Occipital lobe (tissue), 2 donors: Measurements from ENCODE around the gene KNSTRN. TPM values are rescaled to one million over a fixed set of nuclear protein-coding genes. Genes with fewer than 3 reads are reported as not detected.

Experiments
- DNase-seq: peaks from one replicate; lab custom pipeline; 2025; lab: John Stamatoyannopoulos, UW
- total RNA-seq: library from RNA; depleted of rRNA; stranded (reverse); fragments of >200 nt; gene quantifications from one replicate; pipeline ENCODE4 v1.2.3, GENCODE V29; 2014

Gene KNSTRN
- total RNA-seq, 1 donor from 2014 or later = 17.8 TPM

DNA sequence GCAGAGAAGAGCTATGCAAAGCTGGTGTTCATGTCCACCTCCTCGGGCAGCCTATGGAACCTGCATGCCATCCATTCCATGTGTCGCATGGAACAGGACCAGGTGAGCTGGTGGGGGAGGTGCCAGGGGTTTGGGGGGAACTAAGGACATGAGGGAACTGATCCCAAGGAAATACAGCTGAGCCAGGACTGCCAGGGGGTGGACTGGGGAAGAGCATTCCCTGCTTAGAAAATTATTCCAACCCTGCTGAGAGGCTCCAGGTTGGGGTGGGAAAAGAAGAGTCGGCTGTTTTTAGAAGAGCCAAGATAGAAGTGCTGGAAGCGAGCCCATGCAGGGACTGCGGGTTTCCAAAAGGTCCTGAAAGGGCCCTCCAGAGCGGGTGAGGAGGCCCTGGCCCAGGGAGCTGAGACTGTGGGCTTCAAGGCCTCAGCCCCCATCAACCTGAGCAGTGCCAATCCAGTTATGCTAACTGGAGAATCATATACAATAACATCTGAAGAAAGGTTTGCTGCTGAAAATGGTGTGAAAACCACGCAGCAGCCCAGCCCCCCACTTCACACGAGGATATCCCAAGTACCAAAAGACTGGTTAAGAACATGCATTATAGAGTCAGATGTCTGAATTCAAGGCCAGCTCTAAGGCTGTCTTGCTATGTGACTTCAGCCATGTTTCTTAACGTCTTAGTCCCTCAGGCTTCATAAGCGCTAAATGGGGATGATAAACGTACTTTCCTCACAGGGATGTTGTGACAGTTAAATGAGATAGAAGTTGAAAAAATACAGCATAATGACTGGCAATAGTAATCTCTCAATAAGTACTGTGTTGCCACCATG, 16.7 kb upstream of the KNSTRN start:
- no peak for DNase-seq

DNA sequence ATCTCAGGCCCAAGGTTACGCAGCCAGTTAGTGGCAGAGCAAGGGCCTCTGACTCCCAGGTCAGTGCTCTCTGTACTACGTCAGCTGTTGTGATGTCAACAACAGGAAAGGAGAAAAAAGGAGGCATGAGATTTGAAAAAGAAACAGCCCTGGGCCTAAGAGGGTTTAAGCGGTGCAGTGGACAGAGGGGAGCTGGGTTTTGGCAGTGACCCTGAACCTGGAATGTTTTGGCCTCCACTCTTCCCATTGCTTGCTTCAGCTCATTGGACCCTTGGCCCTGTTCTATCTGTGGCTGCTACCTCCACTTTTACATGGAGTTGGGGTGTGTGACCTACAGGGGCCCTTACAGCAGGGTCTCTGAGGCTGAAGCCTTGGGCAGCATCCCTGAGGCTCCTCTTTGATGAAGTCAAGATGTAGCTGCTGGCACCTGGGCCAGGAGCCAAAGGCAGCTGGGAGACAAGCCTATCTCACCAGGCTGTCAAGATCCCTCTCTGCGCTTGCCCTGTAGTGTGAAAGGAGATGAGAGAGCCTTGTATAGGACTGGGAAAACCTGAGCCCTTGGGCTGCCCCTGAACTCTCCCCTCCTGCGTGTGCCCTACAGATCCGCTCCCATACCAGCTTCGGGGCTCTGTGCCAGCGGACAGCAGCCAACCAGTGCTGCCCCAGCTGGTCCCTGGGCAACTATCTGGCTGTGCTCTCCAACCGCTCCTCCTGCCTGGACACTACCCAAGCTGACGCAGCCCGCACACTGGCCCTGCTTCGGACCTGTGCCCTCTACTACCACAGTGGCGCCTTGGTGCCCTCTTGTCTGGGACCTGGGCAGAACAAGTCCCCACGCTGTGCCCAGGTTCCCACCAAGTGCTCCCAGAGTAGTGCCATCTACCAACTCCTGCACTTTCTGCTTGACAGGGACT, 15.8 kb upstream of the KNSTRN start:
- DNase-seq = peak; percentile 76

GRCh38 chr15:40367371-40367685, 15.2 kb upstream of the KNSTRN start:
- no peak for DNase-seq

- DNase-seq = peak; percentile 48
Observed at GRCh38 chr15:40367686-40368611, 14.6 kb upstream of the KNSTRN start.

DNA sequence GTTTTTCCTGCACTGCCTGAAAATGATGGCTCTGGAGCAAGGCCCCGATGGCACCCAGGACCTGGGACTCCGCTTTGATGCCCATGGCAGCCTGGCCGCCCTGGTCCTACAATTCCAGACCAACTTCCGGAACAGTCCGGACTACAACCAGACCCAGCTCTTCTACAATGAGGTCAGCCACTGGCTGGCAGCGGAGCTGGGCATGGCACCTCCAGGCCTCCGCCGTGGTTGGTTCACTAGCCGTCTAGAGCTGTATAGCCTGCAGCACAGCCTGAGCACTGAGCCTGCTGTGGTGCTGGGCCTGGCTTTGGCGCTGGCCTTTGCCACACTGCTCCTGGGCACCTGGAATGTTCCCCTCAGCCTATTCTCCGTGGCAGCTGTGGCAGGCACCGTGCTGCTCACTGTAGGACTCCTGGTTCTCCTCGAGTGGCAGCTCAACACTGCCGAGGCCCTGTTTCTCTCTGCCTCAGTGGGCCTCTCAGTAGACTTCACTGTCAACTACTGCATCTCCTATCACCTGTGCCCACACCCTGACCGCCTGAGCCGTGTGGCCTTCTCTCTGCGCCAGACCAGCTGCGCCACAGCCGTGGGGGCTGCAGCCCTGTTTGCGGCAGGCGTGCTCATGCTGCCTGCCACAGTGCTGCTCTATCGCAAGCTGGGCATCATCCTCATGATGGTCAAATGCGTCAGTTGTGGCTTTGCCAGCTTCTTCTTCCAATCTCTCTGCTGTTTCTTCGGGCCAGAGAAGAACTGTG, 13.6 kb upstream of the KNSTRN start:
- no peak for DNase-seq

GRCh38 chr15:40369474-40369869, 13.0 kb upstream of the KNSTRN start:
- no peak for DNase-seq

DNA sequence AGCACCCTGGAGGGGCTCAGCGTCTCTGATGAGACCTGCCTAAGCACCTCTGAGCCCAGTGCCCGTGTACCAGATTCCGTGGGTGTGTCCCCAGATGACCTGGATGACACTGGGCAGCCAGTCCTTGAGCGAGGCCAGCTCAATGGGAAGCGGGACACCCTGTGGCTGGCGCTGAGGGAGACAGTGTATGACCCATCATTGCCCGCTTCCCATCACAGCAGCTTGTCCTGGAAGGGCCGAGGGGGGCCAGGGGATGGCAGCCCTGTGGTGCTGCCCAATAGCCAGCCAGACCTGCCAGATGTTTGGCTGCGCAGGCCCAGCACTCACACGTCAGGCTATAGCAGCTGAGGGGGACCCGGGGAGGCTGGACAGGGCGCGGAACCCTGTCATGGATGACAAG, 12.6 kb upstream of the KNSTRN start:
- DNase-seq = no peak

GRCh38 chr15:40372981-40373380, 9.5 kb upstream of the KNSTRN start:
- no peak for DNase-seq

GRCh38 chr15:40377606-40378005, 4.9 kb upstream of the KNSTRN start:
- DNase-seq = no peak

- DNase-seq = no peak
Observed at GRCh38 chr15:40379374-40379773, 3.1 kb upstream of the KNSTRN start.

DNA sequence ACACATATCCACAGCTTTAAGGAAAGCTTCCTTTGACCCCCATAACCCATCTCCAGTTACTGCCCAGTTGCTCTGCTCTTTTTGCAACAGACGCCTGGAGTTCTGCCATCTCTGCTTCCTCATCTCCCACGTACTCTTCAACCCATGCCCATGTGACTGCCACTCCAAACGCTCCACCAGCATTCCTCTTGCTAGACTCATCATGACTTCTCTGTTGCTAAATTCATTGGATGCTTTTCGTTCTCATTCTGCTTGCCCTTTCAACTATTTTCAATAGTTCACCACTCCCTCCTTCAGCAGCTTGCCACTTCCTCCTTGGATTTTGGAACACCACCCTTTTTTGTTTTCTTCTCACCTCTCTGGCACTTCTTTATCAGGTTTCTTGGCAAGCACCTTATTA, 2.7 kb upstream of the KNSTRN start:
- DNase-seq = peak; percentile 24

DNA sequence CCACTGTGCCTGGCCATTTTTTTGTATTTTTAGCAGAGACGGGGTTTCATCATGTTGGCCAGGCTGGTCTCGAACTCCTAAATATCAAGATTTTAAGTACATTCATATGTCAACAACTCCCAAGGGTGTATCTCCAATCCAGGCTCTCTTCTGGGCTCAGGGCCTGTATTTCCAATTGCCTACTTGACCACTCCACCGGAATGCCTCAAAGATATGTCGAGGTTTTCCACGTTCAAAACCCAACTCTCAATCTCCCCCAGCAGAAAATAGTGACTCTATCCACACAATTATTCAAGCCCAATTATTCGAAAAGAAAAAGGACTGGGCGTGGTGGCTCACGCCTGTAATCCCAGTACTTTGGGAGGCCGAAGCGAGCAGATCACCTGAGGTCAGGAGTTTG, 1.9 kb upstream of the KNSTRN start:
- DNase-seq = no peak

- DNase-seq = no peak
Observed at GRCh38 chr15:40381818-40382529, 547 bp upstream of the KNSTRN start.

DNA sequence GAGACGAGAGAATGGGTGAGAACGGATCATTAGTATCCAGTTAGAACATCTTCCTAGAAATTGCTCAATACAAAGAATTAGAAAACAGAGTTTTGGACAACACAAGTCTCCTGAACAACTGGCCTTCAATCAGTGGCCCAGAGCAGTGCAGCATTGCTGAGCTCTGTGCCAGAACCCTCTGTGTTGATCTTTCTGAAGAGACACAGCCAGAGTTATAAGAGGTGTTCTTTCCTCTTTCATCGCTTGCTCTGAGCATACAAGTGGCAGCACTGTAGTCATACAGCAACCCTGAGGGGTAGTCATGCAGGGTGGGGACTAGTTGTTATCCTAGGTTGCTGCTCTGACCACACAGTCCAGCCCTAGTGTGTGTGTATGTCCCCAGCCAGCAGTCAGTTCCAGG, 4.0 kb downstream of the KNSTRN start:
- DNase-seq = no peak

DNA sequence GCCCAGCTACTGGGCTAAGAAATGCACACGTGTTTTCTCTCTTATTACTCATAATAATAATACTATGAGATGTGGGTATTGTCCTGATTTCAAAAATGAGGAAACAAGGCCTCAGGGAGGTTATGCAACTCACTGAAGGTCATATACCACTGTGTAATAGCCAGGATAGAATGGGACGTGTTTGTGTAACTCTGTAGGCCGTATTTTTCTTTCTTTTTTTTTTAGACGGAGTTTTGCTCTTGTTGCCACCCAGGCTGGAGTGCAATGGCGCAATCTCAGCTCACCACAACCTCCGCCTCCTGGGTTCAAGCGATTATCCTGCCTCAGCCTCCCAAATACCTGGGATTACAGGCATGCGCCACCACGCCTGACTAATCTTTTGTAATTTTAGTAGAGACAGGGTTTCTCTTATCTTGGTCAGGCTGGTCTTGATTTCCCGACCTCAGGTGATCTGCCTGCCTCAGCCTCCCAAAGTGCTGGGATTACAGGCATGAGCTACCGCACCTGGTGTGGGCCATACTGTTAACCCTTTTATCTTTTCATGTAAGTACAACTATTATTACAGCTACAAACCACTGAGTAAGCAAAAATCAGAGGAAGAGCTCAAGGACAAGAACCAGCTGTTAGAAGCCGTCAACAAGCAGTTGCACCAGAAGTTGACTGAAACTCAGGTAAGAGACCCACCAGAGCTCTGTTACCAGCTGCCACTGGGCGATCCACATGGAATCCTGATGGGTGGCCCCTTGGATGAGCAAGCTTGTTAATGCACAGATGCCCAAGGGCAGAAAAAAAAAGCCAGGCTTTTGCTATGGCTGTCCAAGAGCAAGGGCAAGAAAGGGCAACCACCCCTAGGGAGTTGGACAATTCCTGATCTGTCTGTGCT, 6.7 kb downstream of the KNSTRN start:
- DNase-seq = no peak

DNA sequence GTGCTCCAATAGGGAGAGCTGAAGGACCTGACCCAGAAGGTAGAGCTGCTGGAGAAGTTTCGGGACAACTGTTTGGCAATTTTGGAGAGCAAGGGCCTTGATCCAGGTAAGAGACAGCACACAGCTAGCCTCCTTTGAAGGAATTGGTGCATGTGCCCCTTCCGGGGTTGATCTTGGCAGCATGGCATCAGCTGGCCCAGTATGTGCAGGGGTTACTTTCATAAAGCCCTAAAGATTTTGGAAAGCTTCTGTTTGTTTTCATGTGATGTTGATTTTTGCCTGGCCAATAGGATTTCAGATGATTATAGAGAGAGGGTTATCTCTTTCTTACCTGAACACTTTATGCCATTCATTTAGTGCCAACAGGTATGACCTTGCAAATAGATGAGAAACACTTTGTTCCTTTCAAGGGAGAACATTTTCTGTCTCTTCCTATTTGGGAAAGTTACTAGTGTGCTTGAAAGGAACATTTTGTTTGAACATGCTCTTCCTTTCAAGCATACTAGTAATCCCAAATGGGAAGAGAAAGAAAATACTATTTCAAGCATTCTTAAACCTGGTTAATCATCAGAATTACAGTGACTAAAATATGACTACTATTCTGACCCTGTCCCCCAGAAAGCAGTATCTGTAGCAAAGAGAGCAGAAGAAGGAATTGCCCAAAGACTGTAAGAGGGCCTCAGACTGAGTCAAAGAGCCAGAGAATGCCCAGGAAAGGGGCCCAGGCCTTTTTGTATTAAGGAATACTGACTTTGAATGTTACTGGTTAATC, 7.5 kb downstream of the KNSTRN start:
- no peak for DNase-seq

DNA sequence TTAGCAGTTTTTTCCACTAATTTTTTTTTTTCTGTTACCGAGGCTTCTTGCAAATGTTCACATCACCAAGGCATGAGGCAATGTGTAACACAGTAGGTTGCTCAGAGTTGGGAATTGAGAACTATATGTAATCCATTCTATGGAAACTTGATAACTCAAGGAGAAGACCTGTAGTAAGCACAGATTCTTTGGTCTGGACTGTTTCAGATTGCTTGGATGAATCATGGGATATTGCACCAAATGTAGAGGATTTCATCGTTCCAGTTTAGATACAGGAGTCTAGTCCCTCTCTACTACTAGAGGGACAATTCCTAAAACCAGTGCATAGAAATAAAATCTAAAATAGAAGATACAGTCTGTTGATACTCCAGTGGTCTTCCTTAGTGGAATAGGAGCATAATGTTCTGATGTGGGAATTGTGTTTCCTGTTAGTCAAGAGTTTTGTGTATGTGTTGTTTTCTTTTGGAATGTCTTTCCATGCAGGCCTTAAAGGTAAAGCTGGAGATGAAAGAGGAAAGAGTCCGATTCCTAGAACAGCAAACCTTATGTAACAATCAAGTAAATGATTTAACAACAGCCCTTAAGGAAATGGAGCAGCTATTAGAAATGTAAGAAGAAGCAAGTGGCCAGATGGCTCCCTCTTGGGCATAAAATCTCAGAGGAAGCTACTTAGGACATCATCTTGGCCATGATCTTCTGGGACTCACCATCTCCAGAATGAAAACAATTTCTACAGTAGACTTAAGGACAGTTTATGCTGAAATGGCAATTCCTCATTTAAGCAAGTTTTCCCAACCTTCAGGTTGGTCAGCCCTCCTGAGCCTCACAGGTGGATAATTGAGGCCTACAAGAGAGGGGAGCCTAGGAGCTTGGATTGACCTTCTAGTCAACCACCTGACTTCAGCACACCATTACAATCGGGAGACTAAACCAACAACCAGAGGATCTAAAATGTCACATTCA, 10.7 kb downstream of the KNSTRN start:
- DNase-seq = no peak
